Upper lobe of left lung (tissue), 6 donors: ENCODE results near the gene RELCH. TPM values are rescaled to one million over a fixed set of nuclear protein-coding genes. Genes with fewer than 3 reads are reported as not detected.

Source experiments
- ATAC-seq, 2 donors: fragments of 200-7000 bp; cut with Tn5 transposase; one replicate each; pipeline ENCODE4 v1.9.1; 2022; ENCODE audit warnings: mild to moderate bottlenecking in 2 of 2, moderate library complexity in 2 of 2; ENCODE audit not compliant: low FRiP score in 2 of 2
- DNase-seq, 2 donors: peaks; one replicate each; pipeline ENCODE4 v3.0.0-alpha.2; 2019 to 2020
- H3K27ac ChIP-seq, 4 donors: fragments of 200-600 bp; sonication (generic); one replicate each; pipeline ENCODE4 v1.5.1; 2016 to 2019
- H3K27me3 ChIP-seq, 4 donors: fragments of 200-600 bp; sonication (generic); one replicate each; pipeline ENCODE4 v1.5.1; 2017 to 2019
- H3K36me3 ChIP-seq, 4 donors: fragments of 200-600 bp; sonication (generic); one replicate each; pipeline ENCODE4 v1.5.1; 2016 to 2019
- H3K4me1 ChIP-seq, 4 donors: fragments of 200-600 bp; sonication (generic); one replicate each; pipeline ENCODE4 v1.5.1; 2018 to 2019
- H3K4me3 ChIP-seq, 4 donors: fragments of 200-600 bp; sonication (generic); one replicate each; pipeline ENCODE4 v1.5.1; 2017 to 2019; ENCODE audit warnings: mild to moderate bottlenecking in 2 of 4, moderate library complexity in 1 of 4
- H3K9me3 ChIP-seq, 4 donors: fragments of 200-600 bp; sonication (generic); one replicate each; pipeline ENCODE4 v1.5.1; 2018 to 2019
- EP300 ChIP-seq, 4 donors: sonication (generic); formaldehyde crosslinking; IDR thresholded peaks; one replicate each; pipeline ENCODE4 v1.5.1; 2017; ENCODE audit warnings: antibody characterized with exemption in 4 of 4, control low read depth in 2 of 4
- POLR2A ChIP-seq, 4 donors: fragments of 450-650 bp; IDR thresholded peaks; one replicate each; pipeline ENCODE4 v1.5.1; 2016 to 2017; ENCODE audit warnings: antibody characterized with exemption in 4 of 4, mild to moderate bottlenecking in 2 of 4
- POLR2AphosphoS5 ChIP-seq, 2 donors: sonication (generic); formaldehyde crosslinking; IDR thresholded peaks; one replicate each; pipeline ENCODE4 v1.5.1; 2017; ENCODE audit warnings: antibody characterized with exemption in 2 of 2
- WGBS, 2 donors: methylation state at CpG; one replicate each; pipeline ENCODE4 v1.1.5; 2017 to 2018; 5-methylcytosine and 5-hydroxymethylcytosine counted together
- total RNA-seq, 6 donors: library from RNA; depleted of rRNA in 4 of 6; stranded (reverse); fragments of >200 nt in 4 of 6; gene quantifications; one replicate each; pipeline versions ENCODE4 v1.1.0 to v1.2.1, GENCODE V29; 2016 to 2021
- TF ChIP-seq, protein P1 (sequence below), 6 experiments: fragments of 450-650 bp in 4 of 6; fragments of 200-600 bp in 2 of 6; sonication (generic) in 2 of 6; IDR thresholded peaks; one replicate each; pipeline ENCODE4 v1.5.1; 2016 to 2019; ENCODE audit warnings: antibody characterized with exemption in 6 of 6
- donor health status: DM: no; HTN: no; CAD: no; lungs with moderate emphysema.
- donor health status: DM: no; HTN: yes; CAD: no; lungs with severe emphysema.

Gene RELCH
- total RNA-seq, 6 donors from 2014 or later = 27.8 to 66.7 (median 35.8) TPM

DNA sequence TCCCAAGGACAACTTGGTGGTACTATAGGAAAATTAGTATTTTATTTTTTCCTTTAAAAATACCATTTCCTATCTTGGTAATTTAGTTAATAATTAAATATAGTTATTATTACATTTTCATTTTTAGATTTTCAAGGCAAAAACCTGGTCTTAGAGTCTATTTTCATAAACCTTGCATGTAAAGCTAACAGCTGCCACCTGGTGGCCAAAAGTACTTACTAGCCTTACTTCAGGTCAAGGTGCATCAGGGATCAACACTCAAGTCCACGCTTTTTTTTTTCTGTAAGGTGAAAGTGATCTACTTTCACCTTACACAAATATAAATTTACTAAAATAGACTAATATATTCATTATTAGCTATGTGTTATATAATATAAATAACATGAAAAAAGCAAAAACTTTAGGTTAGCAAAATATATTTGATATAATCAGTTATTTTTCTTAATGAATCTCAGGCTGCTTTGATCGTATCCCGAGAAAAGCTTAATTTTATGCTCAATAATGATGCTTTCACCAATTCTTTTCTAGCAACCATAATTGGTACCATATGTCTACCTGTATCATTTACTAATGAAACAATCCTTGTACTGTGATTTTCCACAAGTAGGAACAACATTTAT is 62.5 kb downstream of the RELCH start:
- Histone ChIP-seq H3K27ac (no peak overlapping the region), H3K4me1 (no peaks in the 10 kb centered on the region), H3K4me3 (no peak overlapping the region), H3K36me3 (peaks cover 0 to 42% (median 7%) of the 10 kb centered on the region in 4 donors), H3K27me3 (no peaks in the 10 kb centered on the region), H3K9me3 (no peaks in the 10 kb centered on the region)
- 72 to 77% methylated on average over 3 of the region's 3 CpGs for WGBS, 2 donors
- ATAC-seq (peak in 1 of 2 donors; percentile 59), DNase-seq (peak in 1 of 2 donors; percentile 84)
- TF ChIP-seq, protein P1, sequence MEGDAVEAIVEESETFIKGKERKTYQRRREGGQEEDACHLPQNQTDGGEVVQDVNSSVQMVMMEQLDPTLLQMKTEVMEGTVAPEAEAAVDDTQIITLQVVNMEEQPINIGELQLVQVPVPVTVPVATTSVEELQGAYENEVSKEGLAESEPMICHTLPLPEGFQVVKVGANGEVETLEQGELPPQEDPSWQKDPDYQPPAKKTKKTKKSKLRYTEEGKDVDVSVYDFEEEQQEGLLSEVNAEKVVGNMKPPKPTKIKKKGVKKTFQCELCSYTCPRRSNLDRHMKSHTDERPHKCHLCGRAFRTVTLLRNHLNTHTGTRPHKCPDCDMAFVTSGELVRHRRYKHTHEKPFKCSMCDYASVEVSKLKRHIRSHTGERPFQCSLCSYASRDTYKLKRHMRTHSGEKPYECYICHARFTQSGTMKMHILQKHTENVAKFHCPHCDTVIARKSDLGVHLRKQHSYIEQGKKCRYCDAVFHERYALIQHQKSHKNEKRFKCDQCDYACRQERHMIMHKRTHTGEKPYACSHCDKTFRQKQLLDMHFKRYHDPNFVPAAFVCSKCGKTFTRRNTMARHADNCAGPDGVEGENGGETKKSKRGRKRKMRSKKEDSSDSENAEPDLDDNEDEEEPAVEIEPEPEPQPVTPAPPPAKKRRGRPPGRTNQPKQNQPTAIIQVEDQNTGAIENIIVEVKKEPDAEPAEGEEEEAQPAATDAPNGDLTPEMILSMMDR (IDR thresholded peaks at IDR 0.05) = peak in 5 of 6 experiments; percentile 52 to 69 (median 62)
- no peak for TF ChIP-seq EP300 (IDR thresholded peaks at IDR 0.05)

DNA sequence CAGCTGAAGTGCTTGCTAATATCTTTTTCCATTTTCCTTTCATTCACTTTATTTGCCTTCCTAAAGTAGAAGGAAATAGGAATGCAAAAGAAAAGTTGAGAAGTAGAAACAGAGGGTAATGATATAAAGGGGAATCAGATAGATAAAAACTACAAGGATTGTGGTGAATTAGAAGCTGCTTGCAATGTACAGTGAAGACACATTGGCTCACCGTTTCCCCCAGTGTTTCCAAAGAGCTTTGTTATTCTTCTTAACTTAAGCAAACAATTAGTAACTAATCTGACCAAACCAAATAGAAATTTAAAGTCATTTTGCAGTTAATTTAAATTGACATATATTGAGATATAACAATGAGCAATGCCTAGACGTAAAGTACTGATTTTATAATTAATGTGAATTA is 63.4 kb downstream of the RELCH start:
- Histone ChIP-seq H3K36me3 (peaks cover 0 to 35% (median 8%) of the 10 kb centered on the region in 4 donors), H3K4me1 (no peaks in the 10 kb centered on the region), H3K27me3 (no peaks in the 10 kb centered on the region), H3K27ac (no peak overlapping the region), H3K4me3 (no peak overlapping the region), H3K9me3 (no peaks in the 10 kb centered on the region)
- no peak for DNase-seq
- 69% methylated on average over 2 of the region's 2 CpGs for WGBS, 2 donors
- TF ChIP-seq POLR2A (IDR thresholded peaks at IDR 0.05) = no peak
- TF ChIP-seq, protein P1 (IDR thresholded peaks at IDR 0.05) = no peak
- no peak for TF ChIP-seq POLR2AphosphoS5 (IDR thresholded peaks at IDR 0.05)
- TF ChIP-seq EP300 (IDR thresholded peaks at IDR 0.05) = no peak
- no peak for ATAC-seq

DNA sequence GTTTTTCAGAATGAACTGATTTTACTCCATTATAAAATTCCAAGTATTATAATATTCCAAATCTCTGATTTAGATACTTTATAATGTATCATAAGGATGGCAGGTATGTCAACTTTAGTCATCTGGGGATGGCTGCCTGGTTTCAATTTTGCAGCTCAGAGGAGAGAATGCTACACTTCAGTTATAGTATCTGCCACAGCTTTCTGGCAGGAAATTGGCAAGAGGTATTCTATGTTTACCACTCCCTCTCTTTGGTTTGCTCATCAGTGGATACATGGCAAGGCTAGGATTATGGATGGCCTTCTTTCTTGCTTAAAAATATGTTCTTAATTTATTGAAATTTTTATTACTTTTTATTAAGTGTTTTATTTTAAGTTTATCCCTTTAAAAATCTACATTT is 71.0 kb downstream of the RELCH start:
- TF ChIP-seq, protein P1 (IDR thresholded peaks at IDR 0.05) = no peak
- no peak for TF ChIP-seq POLR2AphosphoS5 (IDR thresholded peaks at IDR 0.05)
- TF ChIP-seq EP300 (IDR thresholded peaks at IDR 0.05) = no peak
- TF ChIP-seq POLR2A (IDR thresholded peaks at IDR 0.05) = no peak
- Histone ChIP-seq H3K4me3 (no peak overlapping the region), H3K36me3 (peaks cover 0 to 70% (median 30%) of the 10 kb centered on the region in 4 donors), H3K9me3 (no peaks in the 10 kb centered on the region), H3K27ac (no peak overlapping the region), H3K27me3 (no peaks in the 10 kb centered on the region), H3K4me1 (no peaks in the 10 kb centered on the region)
- no peak for DNase-seq
- no peak for ATAC-seq

DNA sequence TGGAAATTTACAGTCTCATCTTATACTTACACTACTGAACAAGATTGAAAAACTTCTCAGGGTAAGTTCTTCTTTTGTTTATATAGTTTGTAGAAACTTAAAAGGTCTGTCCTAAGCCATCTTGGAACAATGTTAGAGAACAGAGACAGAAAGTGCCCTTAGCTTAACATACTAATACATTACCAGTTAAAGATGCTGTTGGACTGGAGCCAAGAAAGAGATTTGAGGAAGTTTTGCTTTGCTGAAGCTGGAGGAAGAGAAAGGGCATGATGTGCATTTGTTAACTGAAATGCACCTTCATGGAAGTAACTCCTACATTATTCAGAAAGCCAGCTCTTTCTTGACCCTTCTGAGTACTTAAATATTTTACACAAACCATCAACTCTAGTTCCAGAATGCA is 71.6 kb downstream of the RELCH start:
- no peak overlapping the region for H3K4me3 ChIP-seq
- H3K27me3 ChIP-seq = no peaks in the 10 kb centered on the region
- no peaks in the 10 kb centered on the region for H3K4me1 ChIP-seq
- no peak for DNase-seq
- no peak for ATAC-seq
- H3K9me3 ChIP-seq = no peaks in the 10 kb centered on the region
- peaks cover 0 to 74% (median 31%) of the 10 kb centered on the region in 4 donors for H3K36me3 ChIP-seq
- no peak for TF ChIP-seq EP300 (IDR thresholded peaks at IDR 0.05)
- TF ChIP-seq POLR2AphosphoS5 (IDR thresholded peaks at IDR 0.05) = no peak
- TF ChIP-seq, protein P1 (IDR thresholded peaks at IDR 0.05) = no peak
- no peak for TF ChIP-seq POLR2A (IDR thresholded peaks at IDR 0.05)
- H3K27ac ChIP-seq = no peak overlapping the region

DNA sequence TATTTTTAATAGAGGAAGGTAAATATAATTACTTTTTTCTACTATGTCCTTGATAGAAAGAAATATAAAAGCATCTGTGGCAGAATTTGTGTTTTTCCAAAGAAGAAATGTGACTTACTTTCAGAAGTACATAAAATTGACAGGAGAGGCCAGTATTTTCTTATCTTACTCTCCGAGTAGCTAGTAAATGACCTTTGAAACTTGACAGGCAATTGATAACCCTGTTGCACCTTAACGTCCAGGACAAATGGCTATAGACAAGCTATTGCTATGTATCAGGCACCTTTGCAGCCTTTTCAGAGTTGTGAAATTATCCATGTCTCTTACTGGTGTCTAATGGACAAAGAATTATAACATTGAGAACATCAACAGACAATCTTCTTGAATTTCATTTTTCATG is 75.0 kb downstream of the RELCH start:
- WGBS, 2 donors = 65 to 76% methylated on average over 2 of the region's 2 CpGs
- peaks cover 0 to 87% (median 31%) of the 10 kb centered on the region in 4 donors for H3K36me3 ChIP-seq

More for the DNA sequence above, 75.0 kb downstream of the RELCH start:
- Histone ChIP-seq H3K9me3 (no peaks in the 10 kb centered on the region), H3K27me3 (no peaks in the 10 kb centered on the region), H3K4me1 (no peaks in the 10 kb centered on the region), H3K4me3 (no peak overlapping the region), H3K27ac (no peak overlapping the region)
- TF ChIP-seq POLR2AphosphoS5 (IDR thresholded peaks at IDR 0.05) = no peak
- DNase-seq = no peak
- ATAC-seq = no peak
